Endothelial cell of umbilical vein (primary cell): ENCODE results near the gene TICRR. TPM values are rescaled to one million over a fixed set of nuclear protein-coding genes. Genes with fewer than 3 reads are reported as not detected.

ENCODE experiments used
- polyA plus RNA-seq, 4 experiments: library from polyadenylated mRNA; depleted of rRNA in 3 of 4; stranded (reverse) in 3 of 4; unstranded in 1 of 4; fragments of >200 nt; gene quantifications; 2 replicates each; pipeline versions ENCODE4 v1.2.1 to v1.2.3, GENCODE V29; 2011 to 2012; ENCODE audit warnings: missing spikeins in 1 of 4
- total RNA-seq: library from RNA; stranded (reverse); gene quantifications from 2 replicates; pipeline ENCODE4 v1.2.3, GENCODE V29; 2021

The TICRR gene
- total and polyA plus RNA-seq, 2 donors (not counting 3 experiments of a cell fraction or from before 2014, with no cell fraction given) = 4.9 to 19.4 TPM

Other genes starting within 250 kb of the TICRR start
- 77.7 and 79.4 TPM in 2 replicates for gene POLG, start 240.6 kb upstream of the TICRR start, total RNA-seq
- 33.8 and 36.6 TPM in 2 replicates for gene POLG, start 240.6 kb upstream of the TICRR start, polyA plus RNA-seq
- not detected in 2 replicates for gene RHCG, start 78.9 kb upstream of the TICRR start, total RNA-seq
- gene RHCG, start 78.9 kb upstream of the TICRR start, polyA plus RNA-seq = not detected in 2 replicates
- gene KIF7, start 80.0 kb downstream of the TICRR start, total RNA-seq = 11.3 and 13.1 TPM in 2 replicates
- 4.2 and 4.3 TPM in 2 replicates for gene KIF7, start 80.0 kb downstream of the TICRR start, polyA plus RNA-seq
- 0.12 TPM in 1 of 2 replicates, not detected in the other for gene PLIN1, start 103.9 kb downstream of the TICRR start, total RNA-seq
- gene PLIN1, start 103.9 kb downstream of the TICRR start, polyA plus RNA-seq = 0.07 and 0.08 TPM in 2 replicates
- 3.2 and 3.7 TPM in 2 replicates for gene PEX11A, start 115.3 kb downstream of the TICRR start, total RNA-seq
- gene PEX11A, start 115.3 kb downstream of the TICRR start, polyA plus RNA-seq = 4.3 and 4.4 TPM in 2 replicates
- not detected in 2 replicates for gene WDR93, start 115.3 kb downstream of the TICRR start, total RNA-seq
- 0.05 and 0.07 TPM in 2 replicates for gene WDR93, start 115.3 kb downstream of the TICRR start, polyA plus RNA-seq
- gene MESP1, start 175.8 kb downstream of the TICRR start, total RNA-seq = 1.0 and 1.7 TPM in 2 replicates
- 0.68 and 1.0 TPM in 2 replicates for gene MESP1, start 175.8 kb downstream of the TICRR start, polyA plus RNA-seq
- gene MESP2, start 200.9 kb downstream of the TICRR start, total RNA-seq = 0.42 TPM in 1 of 2 replicates, not detected in the other
- gene MESP2, start 200.9 kb downstream of the TICRR start, polyA plus RNA-seq = 0.21 and 0.43 TPM in 2 replicates
- 199 and 221 TPM in 2 replicates for gene ANPEP, start 239.4 kb downstream of the TICRR start, total RNA-seq
- 177 and 190 TPM in 2 replicates for gene ANPEP, start 239.4 kb downstream of the TICRR start, polyA plus RNA-seq